OCI-LY1 (cell line): ENCODE data around the gene GJB4.
"Not testable (repeated sequence)": the region's sequence is repeated elsewhere in the genome, so short reads cannot be mapped to it uniquely, and the experiment has no call there.

Source experiments
- CTCF ChIP-seq: fragments of 200-600 bp; sonication (generic), shearing (Covaris generic); IDR thresholded peaks from 2 replicates; pipeline ENCODE4 v1.5.1; 2017; ENCODE audit warnings: mild to moderate bottlenecking, antibody characterized with exemption, low read length, moderate library complexity, mixed read lengths
- EZH2 ChIP-seq: fragments of 200-600 bp; sonication (generic), shearing (Covaris generic); IDR thresholded peaks from 2 replicates; pipeline ENCODE4 v1.8.0; 2017; ENCODE audit warnings: borderline replicate concordance, mixed run types, mild to moderate bottlenecking, antibody characterized with exemption, low read length, moderate library complexity, mixed read lengths

GRCh38 chr1:34773114-34773513 is 13.6 kb downstream of the GJB4 start:
- not testable (repeated sequence) for TF ChIP-seq CTCF, EZH2
